HG02885 (cell line): ENCODE results near the gene MRPL49.
"Not testable (repeated sequence)": the region's sequence is repeated elsewhere in the genome, so short reads cannot be mapped to it uniquely, and the experiment has no call there.

ENCODE experiments used
- ATAC-seq: cut with Tn5 transposase; IDR thresholded peaks from one replicate; pipeline ENCODE4 v1.9.1; 2021; ENCODE audit warnings: mild to moderate bottlenecking; ENCODE audit not compliant: unreplicated experiment, poor library complexity

Gene MRPL49

DNA sequence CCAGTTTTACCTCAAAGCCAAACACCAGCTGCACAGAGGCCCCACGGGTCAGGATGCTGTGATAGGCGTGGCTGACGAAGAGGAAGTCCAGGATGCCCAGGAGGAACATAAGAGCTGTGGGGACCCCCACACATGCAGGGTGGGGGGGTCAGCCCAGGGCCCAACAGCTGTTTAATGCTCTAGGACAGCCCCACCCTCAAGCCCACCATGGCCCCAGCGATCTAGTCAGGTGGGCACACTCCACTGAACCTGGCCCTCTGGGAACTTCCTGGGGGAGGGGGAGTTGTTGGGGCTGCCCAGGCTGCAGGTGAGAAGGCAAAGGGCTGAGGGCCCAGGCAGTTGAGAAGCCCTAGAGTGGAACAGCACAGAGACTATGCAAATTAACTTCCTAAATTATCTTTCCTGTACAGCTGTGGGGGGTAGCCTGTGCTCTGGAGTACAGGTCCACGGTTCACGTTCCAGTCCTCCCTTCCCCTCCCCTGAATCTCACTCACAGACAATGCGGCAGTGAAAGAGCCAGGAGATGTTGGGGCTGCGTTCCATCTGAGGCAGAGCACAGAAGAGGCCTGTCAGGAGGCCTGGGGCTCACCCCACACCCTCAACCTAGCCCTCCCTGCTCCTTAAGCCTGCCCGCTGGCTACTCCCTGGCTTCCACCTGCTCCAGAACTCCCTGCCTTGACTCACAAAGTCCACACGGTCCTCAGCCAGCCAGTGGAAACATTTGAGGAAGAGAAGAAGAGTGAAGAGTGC, 10.3 kb downstream of the MRPL49 start:
- peak; percentile 40 for ATAC-seq

- ATAC-seq, result no peak
These were observed 11.0 kb downstream of the MRPL49 start for GRCh38 chr11:65132988-65133700.

DNA sequence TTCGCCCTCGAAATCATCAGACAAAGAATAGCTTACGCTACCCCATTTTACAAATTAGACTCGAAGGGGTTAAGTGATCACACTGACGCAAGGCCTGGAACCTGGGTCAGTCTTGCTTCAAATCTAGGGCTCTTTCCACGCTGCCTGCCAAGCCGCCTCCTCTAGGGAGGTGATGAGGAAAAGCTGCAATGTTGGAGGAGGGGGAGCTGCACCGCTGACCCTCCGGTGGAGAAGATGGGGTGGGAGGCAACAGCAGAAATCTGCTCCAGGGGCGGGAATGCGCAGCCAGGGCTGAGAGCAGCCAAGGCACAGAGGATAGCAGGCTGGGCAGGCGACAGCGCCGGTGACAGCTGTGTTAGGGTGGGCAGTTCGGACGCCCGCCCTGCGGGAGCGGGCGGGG, 11.6 kb downstream of the MRPL49 start:
- no peak for ATAC-seq

DNA sequence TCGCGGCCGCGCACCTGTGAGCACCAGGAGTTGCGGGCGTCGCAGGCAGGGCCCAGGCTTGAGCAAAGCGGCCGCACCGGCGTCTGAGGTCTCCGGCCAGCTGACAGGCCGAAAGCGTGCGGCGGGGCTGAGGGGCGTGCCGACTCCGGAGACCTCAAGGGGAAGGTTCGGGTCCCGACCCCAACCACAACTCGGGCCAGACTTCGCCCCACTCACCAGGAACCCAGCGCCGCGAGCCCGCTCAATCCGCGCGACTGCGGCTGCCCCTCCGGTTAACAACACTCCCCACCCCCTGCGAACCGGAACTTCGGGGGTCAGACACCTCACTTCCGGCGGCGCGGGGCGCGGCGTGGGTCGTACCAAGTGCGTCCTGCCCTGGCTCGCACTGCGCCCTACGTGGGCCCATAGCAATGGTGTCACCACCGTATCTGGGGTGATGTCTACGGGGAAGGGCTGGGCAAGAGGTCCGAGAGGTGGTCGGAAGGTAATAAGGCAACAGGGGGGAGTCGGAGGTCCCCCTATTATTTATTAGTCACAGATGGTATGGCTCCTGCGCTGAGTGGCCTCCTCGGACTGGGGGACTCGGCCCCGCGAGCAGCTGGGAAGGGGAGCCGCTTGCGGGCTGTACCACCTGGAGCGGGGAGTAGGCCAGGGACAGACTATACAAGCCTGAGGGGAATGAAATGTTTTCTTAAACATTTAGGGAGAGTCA, 12.3 kb downstream of the MRPL49 start, which contains the start of gene SYVN1:
Gene SYVN1 (minus strand): TSS at position 280 of the 712 bp plus-strand sequence. CDS start 918 bp downstream, outside the sequence.
- peak; percentile 61 for ATAC-seq

- ATAC-seq, result peak; percentile 75
These were observed 13.0 kb downstream of the MRPL49 start for GRCh38 chr11:65134952-65135632.

DNA sequence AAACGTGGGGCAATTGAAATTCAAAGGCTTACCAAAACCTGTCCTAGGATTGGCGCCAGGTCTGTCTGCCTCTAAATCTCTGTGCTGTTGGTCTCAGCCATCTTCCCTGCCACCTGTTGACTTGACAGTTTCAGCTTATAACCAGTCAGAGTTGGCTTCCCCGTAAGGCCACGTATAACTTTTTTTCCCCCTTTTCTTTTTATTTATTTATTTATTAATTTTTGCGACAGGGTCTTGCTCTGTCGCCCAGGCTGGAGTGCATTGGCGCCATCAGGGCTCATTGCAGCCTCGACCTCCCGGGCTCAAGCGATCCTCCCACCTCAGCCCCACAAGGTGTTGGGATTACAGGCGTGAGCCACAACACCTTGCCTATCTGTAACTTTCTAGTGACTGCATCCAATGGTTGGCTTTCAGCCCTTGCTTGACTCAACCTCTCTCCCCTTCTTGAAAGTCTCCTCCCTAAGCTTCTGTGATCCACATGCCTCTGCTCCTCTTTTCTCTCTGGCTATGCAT, 13.6 kb downstream of the MRPL49 start:
- no peak for ATAC-seq

- no peak for ATAC-seq
These were observed 14.5 kb downstream of the MRPL49 start for GRCh38 chr11:65136515-65137096.

DNA sequence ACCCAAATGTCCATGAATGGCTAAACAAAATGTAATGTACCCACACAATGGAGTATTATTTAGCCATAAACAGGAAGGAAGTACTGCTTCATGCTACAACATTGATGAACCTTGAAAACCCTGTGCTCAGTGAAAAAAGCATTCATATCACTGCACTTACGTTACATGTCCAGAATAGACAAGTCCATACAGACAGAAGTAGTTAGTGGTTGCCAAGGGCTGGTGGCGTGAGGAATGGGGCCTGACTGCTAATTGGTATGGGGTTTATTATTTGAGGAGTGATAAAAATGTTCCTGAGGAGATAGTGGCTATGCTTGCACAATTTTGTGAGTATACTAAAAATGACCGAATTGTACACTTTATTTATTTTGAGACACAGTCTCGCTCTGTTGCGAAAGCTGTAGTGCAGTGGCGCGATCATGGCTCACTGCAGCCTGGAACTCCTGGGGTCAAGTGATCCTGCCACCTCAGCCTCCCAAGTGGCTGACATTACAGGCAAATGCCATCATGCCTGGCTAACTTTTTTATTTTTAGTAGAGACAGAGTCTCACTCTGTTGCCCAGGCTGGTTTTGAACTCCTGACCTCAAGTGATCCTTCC, 19.9 kb downstream of the MRPL49 start:
- ATAC-seq, result no peak

DNA sequence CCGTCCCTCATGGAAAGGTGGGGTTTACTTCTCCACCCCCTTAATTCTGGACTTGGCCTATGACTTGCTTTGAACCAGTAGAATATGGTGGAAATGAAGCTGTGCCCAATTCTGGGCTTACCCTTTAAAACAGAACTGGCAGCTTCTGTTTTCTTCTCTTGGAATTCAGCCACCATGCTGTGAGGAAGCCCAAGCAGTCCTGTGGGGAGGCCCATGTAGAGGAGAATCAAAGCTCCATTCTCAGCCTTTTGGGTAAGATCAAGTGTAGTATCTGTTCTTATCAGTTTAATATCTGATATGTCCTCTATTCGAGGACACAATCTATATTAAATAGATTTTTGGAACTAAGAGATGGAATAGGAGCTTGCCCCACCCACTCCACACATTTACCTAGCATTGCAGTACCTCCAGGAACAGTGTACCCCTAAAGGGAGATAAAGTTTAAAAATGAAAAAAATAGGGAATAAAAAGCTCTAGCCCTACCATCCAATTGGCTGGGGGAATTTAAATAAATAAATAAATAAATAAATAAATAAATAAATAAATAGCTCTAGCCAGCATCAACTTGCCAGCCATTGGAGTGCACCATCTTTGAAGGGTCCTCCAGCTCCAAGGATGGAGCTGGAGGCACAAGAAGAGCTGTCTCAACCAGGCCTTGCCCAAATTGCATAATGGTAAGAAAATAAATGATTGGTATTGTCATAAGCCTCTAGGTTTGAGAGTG, 25.4 kb downstream of the MRPL49 start:
- ATAC-seq, result no peak

DNA sequence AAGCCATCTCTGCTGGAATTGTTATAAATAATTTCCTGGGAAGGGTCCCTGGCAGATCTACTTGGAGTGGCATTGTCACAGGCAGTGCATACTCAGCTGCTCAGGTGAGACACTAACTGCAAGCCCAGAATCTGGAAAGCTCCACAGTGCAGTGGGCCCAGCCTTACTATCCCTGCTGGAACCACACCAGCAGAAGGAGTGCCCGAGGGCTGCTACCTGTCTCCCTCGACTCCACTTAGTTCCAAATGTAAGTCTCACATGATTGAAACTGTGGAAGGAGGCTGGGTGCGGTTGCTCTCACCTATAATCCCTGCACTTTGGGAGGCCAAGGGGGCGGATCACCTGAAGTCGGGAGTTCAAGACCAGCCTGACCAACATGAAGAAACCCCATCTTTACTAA, 26.5 kb downstream of the MRPL49 start:
- ATAC-seq, result no peak

DNA sequence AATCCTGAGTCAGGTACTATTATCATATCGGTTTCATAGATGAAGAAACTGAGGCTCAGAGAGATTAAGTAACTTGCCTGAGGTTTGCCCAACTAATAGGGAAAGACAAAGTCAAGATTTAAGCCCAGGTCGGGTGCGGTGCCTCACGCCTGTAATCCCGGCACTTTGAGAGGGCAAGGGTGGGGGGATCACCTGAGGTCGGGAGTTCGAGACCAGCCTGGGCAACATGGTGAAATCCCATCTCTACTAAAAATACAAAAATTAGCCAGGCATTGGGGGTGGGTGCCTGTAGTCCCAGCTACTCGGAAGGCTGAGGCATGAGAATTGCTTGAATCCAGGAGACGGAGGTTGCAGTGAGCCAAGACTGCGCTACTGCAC, 28.0 kb downstream of the MRPL49 start:
- not testable (repeated sequence) for ATAC-seq

GRCh38 chr11:65150509-65151299, 28.6 kb downstream of the MRPL49 start:
- ATAC-seq, result no peak

DNA sequence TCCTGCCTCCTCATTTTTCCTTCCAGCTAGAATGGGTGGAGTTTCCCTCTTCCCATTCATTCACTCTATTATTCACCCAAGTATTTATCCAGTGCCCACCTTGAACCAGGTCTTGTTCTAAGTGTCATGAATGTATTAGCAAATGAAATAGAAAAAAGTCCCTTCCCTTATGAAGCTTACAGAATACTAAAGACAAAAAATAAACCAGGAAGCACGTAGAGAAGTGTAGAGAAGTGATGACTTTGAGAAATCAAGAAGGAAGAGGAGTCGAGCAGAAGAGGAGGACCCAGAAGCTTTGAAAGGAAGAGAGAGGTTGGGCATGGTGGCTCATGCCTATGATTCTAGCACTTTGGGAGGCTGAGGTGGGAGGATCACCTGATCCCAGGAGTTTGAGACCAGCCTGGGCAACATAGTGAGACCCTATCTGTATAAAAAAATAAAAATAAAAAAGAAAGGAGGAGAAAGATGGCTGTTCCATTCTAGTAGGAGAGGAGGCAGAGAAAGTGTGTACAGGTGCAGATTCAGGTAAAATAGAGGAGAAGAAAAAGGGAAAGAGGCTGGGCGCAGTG, 29.3 kb downstream of the MRPL49 start:
- ATAC-seq, result no peak

DNA sequence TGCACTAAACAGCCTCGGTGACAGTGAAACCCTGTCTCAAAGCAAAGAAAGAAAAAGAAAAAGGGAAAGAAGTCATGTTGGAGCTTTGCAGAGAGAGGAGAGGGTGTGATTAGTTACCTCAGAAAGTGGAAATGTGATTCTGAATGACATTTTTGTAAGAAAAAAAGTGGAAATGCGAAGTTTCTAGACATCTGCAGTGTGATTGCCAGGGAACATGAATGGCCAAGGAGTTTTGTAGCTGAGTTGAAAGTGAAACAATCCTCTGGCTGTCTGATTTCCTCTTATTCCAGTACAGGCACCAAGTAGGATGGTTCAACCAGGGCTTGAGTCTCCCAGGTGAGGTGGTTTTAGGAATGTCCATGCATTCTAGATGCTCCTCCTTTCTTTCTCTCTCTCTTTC, 30.0 kb downstream of the MRPL49 start:
- no peak for ATAC-seq

DNA sequence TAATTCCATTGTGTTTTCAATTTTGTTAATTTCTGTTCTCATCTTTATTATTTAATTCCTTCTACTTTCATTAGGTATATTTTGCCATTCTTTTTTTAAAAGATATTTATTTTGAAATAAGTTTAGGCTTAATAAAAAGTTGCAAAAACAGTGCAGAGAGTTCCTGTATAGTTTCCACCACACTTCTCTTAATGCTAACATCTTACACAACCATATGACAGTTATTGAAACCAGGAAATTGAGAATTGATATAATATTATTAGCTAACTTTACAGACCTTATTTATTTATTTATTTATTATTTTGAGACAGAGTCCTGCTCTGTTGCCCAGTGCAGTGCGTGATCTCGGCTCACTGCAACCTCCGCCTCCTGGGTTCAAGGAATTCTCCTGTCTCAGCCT, 34.1 kb downstream of the MRPL49 start:
- no peak for ATAC-seq

GRCh38 chr11:65156926-65157325, 34.8 kb downstream of the MRPL49 start:
- no peak for ATAC-seq

GRCh38 chr11:65157336-65157735, 35.2 kb downstream of the MRPL49 start:
- ATAC-seq, result no peak

DNA sequence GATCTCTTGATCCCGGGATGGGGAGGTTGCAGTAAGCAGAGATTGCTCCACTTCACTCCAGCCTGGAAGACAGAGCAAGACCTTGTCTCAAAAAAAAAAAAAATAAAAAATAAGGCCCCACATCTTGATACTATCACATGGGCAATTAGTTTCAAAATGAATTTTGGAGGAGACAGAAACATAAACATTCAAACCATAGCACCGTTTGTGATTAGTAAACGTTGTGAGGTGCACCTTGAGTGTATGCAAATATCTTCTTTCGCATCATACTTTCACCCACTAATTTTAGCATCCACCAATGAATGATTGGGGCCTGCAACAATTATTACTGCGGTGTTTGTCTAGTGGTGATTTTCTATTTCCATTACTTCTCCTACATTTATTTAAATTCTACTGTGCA, 36.9 kb downstream of the MRPL49 start:
- no peak for ATAC-seq
